SH-SY5Y (cell line): ENCODE measurements around the gene P2RY14.

Experiments used
- GATA2 ChIP-seq: IDR thresholded peaks from 2 replicates; pipeline ENCODE4 v1.6.1; 2011; ENCODE audit warnings: mild to moderate bottlenecking, low read depth, low read length
- GATA3 ChIP-seq: IDR thresholded peaks from 2 replicates; pipeline ENCODE4 v1.6.1; 2011; ENCODE audit warnings: low read depth, mild to moderate bottlenecking, low read length, moderate library complexity

GRCh38 chr3:151166161-151166560, 112.2 kb downstream of the P2RY14 start:
- TF ChIP-seq GATA2 (no peak), GATA3 (no peak)
